Stimulated activated naive CD8-positive, alpha-beta T cell treated with anti-CD3 and anti-CD28 coated beads, Interleukin-15, amount 100 ng/mL, for 72 hours (primary cell): ENCODE data around the gene NR2E1.
A peak's percentile ranks its signal among the peaks of the same experiment; 100 is the strongest.

Source experiments
- ATAC-seq: fragments of 150-1000 bp; cut with Tn5 transposase; 2 replicates; pipeline ENCODE4 v1.10.0; 2021; ENCODE audit warnings: mild to moderate bottlenecking, moderate library complexity
- DNase-seq, 2 donors: peaks; one replicate each; pipeline ENCODE4 v3.0.0; 2021 to 2022
- H3K27ac Mint-ChIP-seq, 2 donors: one replicate each; pipeline ENCODE4 v1.8.0; 2022; ENCODE audit warnings: mild to moderate bottlenecking in 2 of 2, mixed read lengths in 2 of 2, moderate library complexity in 2 of 2
- H3K27me3 Mint-ChIP-seq: one replicate; pipeline ENCODE4 v1.8.0; 2022; ENCODE audit warnings: mixed read lengths
- H3K4me1 Mint-ChIP-seq: one replicate; pipeline ENCODE4 v1.8.0; 2022; ENCODE audit warnings: mild to moderate bottlenecking, mixed read lengths
- H3K4me3 Mint-ChIP-seq, 2 donors: one replicate each; pipeline ENCODE4 v1.8.0; 2022; ENCODE audit warnings: mild to moderate bottlenecking in 2 of 2, mixed read lengths in 2 of 2, moderate library complexity in 1 of 2
- H3K9me3 Mint-ChIP-seq, 2 donors: one replicate each; pipeline ENCODE4 v1.8.0; 2022; ENCODE audit warnings: mixed read lengths in 2 of 2

NR2E1 gene

GRCh38 chr6:108164815-108165706, 761 bp upstream of the NR2E1 start:
- H3K4me3 Mint-ChIP-seq, result peak overlapping the region; percentile 41 to 45
- H3K27ac Mint-ChIP-seq, result no peak overlapping the region
- H3K27me3 Mint-ChIP-seq, result peaks cover 100% of the 10 kb centered on the region
- DNase-seq (no peak), ATAC-seq (no peak)
- no peaks in the 10 kb centered on the region for H3K9me3 Mint-ChIP-seq
- H3K4me1 Mint-ChIP-seq, result peaks cover 68% of the 10 kb centered on the region

GRCh38 chr6:108166664-108167448, 1.0 kb downstream of the NR2E1 start:
- no peak for DNase-seq
- peak overlapping the region; percentile 59 to 64 for H3K4me3 Mint-ChIP-seq

GRCh38 chr6:108167449-108168089, 1.7 kb downstream of the NR2E1 start:
- no peak for ATAC-seq
- Mint-ChIP-seq H3K27ac (peak overlapping the region in 1 of 2 donors; percentile 80), H3K4me1 (peaks cover 84% of the 10 kb centered on the region), H3K9me3 (no peaks in the 10 kb centered on the region), H3K4me3 (peak overlapping the region; percentile 59 to 64), H3K27me3 (peaks cover 100% of the 10 kb centered on the region)
- no peak for DNase-seq

More at GRCh38 chr6:108166664-108167448, 1.0 kb downstream of the NR2E1 start:
- Mint-ChIP-seq H3K9me3 (no peaks in the 10 kb centered on the region), H3K27me3 (peaks cover 100% of the 10 kb centered on the region), H3K27ac (peak overlapping the region in 1 of 2 donors; percentile 80), H3K4me1 (peaks cover 84% of the 10 kb centered on the region)
- ATAC-seq, result no peak

- H3K27me3 Mint-ChIP-seq, result peaks cover 100% of the 10 kb centered on the region
- H3K4me1 Mint-ChIP-seq, result peaks cover 84% of the 10 kb centered on the region
- H3K27ac Mint-ChIP-seq, result no peak overlapping the region
- ATAC-seq, result peak; percentile 13
- DNase-seq, result peak in 1 of 2 donors; percentile 29
- peak overlapping the region; percentile 59 to 64 for H3K4me3 Mint-ChIP-seq
- H3K9me3 Mint-ChIP-seq, result no peaks in the 10 kb centered on the region
Measured at GRCh38 chr6:108168090-108168463, 2.3 kb downstream of the NR2E1 start.

GRCh38 chr6:108168501-108169463, 3.0 kb downstream of the NR2E1 start:
- DNase-seq (peak in 1 of 2 donors; percentile 42), ATAC-seq (peak; percentile 69)
- peak overlapping the region; percentile 59 to 64 for H3K4me3 Mint-ChIP-seq
- H3K4me1 Mint-ChIP-seq, result peaks cover 79% of the 10 kb centered on the region
- no peak overlapping the region for H3K27ac Mint-ChIP-seq
- no peaks in the 10 kb centered on the region for H3K9me3 Mint-ChIP-seq
- H3K27me3 Mint-ChIP-seq, result peaks cover 99% of the 10 kb centered on the region

GRCh38 chr6:108169464-108170331, 3.9 kb downstream of the NR2E1 start:
- DNase-seq (no peak), ATAC-seq (peak; percentile 41)
- Mint-ChIP-seq H3K9me3 (no peaks in the 10 kb centered on the region), H3K27me3 (peaks cover 99% of the 10 kb centered on the region), H3K4me3 (peak overlapping the region; percentile 59 to 64), H3K4me1 (peaks cover 75% of the 10 kb centered on the region), H3K27ac (no peak overlapping the region)

- DNase-seq (no peak), ATAC-seq (no peak)
- Mint-ChIP-seq H3K9me3 (no peaks in the 10 kb centered on the region), H3K4me3 (peak overlapping the region; percentile 41 to 42), H3K27ac (peak overlapping the region in 1 of 2 donors; percentile 42), H3K27me3 (peaks cover 99% of the 10 kb centered on the region), H3K4me1 (peaks cover 75% of the 10 kb centered on the region)
Measured at GRCh38 chr6:108170332-108171290, 4.8 kb downstream of the NR2E1 start.

- Mint-ChIP-seq H3K27ac (no peak overlapping the region), H3K4me3 (peak overlapping the region in 1 of 2 donors; percentile 28), H3K4me1 (peaks cover 75% of the 10 kb centered on the region), H3K9me3 (no peaks in the 10 kb centered on the region), H3K27me3 (peaks cover 99% of the 10 kb centered on the region)
- no peak for ATAC-seq
- no peak for DNase-seq
Measured at GRCh38 chr6:108171291-108171917, 5.6 kb downstream of the NR2E1 start.

- ATAC-seq (no peak), DNase-seq (no peak)
- Mint-ChIP-seq H3K4me1 (peaks cover 73% of the 10 kb centered on the region), H3K4me3 (no peak overlapping the region), H3K27me3 (peaks cover 99% of the 10 kb centered on the region), H3K27ac (no peak overlapping the region), H3K9me3 (no peaks in the 10 kb centered on the region)
Measured at GRCh38 chr6:108171918-108172516, 6.2 kb downstream of the NR2E1 start.

- Mint-ChIP-seq H3K9me3 (no peaks in the 10 kb centered on the region), H3K4me1 (peaks cover 47% of the 10 kb centered on the region), H3K27me3 (peaks cover 93% of the 10 kb centered on the region), H3K27ac (no peak overlapping the region), H3K4me3 (peak overlapping the region in 1 of 2 donors; percentile 72)
- ATAC-seq (peak; percentile 57), DNase-seq (peak; percentile 31 to 48)
Measured at GRCh38 chr6:108174371-108175175, 8.8 kb downstream of the NR2E1 start.

GRCh38 chr6:108175176-108175591, 9.4 kb downstream of the NR2E1 start:
- Mint-ChIP-seq H3K4me3 (peak overlapping the region; percentile 35 to 72), H3K4me1 (peaks cover 41% of the 10 kb centered on the region), H3K27me3 (peaks cover 93% of the 10 kb centered on the region), H3K9me3 (no peaks in the 10 kb centered on the region), H3K27ac (no peak overlapping the region)
- ATAC-seq, result no peak
- no peak for DNase-seq
